Fibroblast of lung (primary cell): ENCODE data around the gene CNNM4. TPM values are rescaled to one million over a fixed set of nuclear protein-coding genes. Genes with fewer than 3 reads are reported as not detected.

Experiments
- DNase-seq, 2 donors: peaks; one replicate each; pipeline versions ENCODE4 v3.0.0 to v3.0.0-alpha.2; 2010; ENCODE audit warnings: low read depth in 2 of 2
- H2AFZ ChIP-seq: 2 replicates; pipeline ENCODE4 v1.5.1; 2012; ENCODE audit warnings: low read length, control low read depth, inconsistent platforms
- H3K27ac ChIP-seq: 2 replicates; pipeline ENCODE4 v1.5.1; 2011; ENCODE audit warnings: low read length, control low read depth; ENCODE audit not compliant: insufficient read depth
- H3K27me3 ChIP-seq: 2 replicates; pipeline ENCODE4 v1.5.1; 2011; ENCODE audit warnings: mild to moderate bottlenecking, low read length; ENCODE audit not compliant: control insufficient read depth, insufficient read depth
- H3K36me3 ChIP-seq: 2 replicates; pipeline ENCODE4 v1.5.1; 2011; ENCODE audit warnings: low read length; ENCODE audit not compliant: control insufficient read depth, insufficient read depth
- H3K4me1 ChIP-seq: 2 replicates; pipeline ENCODE4 v1.5.1; 2011; ENCODE audit warnings: low read length; ENCODE audit not compliant: control insufficient read depth, insufficient read depth; ENCODE audit errors: extremely low read depth
- H3K4me2 ChIP-seq: 2 replicates; pipeline ENCODE4 v1.5.1; 2011; ENCODE audit warnings: low read length, control low read depth; ENCODE audit not compliant: insufficient read depth; ENCODE audit errors: extremely low read depth
- H3K4me3 ChIP-seq, 4 experiments: fragments of 200-600 bp in 1 of 4; sonication (generic) in 1 of 4; replicated peaks in 1 of 4; 2 replicates each; pipeline ENCODE4 v1.5.1; 2011 to 2016; ENCODE audit warnings: low read length in 4 of 4, low read depth in 3 of 4, mild to moderate bottlenecking in 3 of 4, control low read depth in 2 of 4, inconsistent platforms in 1 of 4, mixed read lengths in 1 of 4; ENCODE audit not compliant: insufficient read depth in 1 of 4; ENCODE audit errors: control extremely low read depth in 1 of 4
- H3K79me2 ChIP-seq: 2 replicates; pipeline ENCODE4 v1.5.1; 2012; ENCODE audit warnings: mild to moderate bottlenecking, low read length, inconsistent platforms; ENCODE audit not compliant: control insufficient read depth, insufficient read depth
- H3K9ac ChIP-seq: 2 replicates; pipeline ENCODE4 v1.5.1; 2011; ENCODE audit warnings: mild to moderate bottlenecking, low read length, control low read depth; ENCODE audit not compliant: insufficient read depth
- H3K9me3 ChIP-seq: 2 replicates; pipeline ENCODE4 v1.5.1; 2012; ENCODE audit warnings: low read depth, low read length; ENCODE audit not compliant: control insufficient read depth, insufficient read depth
- H4K20me1 ChIP-seq: 2 replicates; pipeline ENCODE4 v1.5.1; 2011; ENCODE audit warnings: low read length; ENCODE audit not compliant: control insufficient read depth, insufficient read depth; ENCODE audit errors: extremely low read depth
- CTCF ChIP-seq, 2 donors: IDR thresholded peaks in 1 of 2; conservative IDR thresholded peaks in 1 of 2; 1 replicate in 1 of 2; 2 replicates in 1 of 2; pipeline ENCODE4 v1.5.1; 2011 to 2012; ENCODE audit warnings: low read length in 2 of 2, control low read depth in 1 of 2, inconsistent platforms in 1 of 2, low read depth in 1 of 2, mild to moderate bottlenecking in 1 of 2
- EZH2 ChIP-seq: IDR thresholded peaks from 2 replicates; pipeline ENCODE4 v1.5.1; 2012; ENCODE audit warnings: low read length, control low read depth, mild to moderate bottlenecking; ENCODE audit errors: missing control alignments
- polyA plus RNA-seq, 2 donors: library from polyadenylated mRNA; depleted of rRNA in 1 of 2; stranded (reverse) in 1 of 2; unstranded in 1 of 2; fragments of >200 nt; gene quantifications; 2 replicates each; pipeline ENCODE4 v1.2.1, GENCODE V29; 2011 to 2012; ENCODE audit warnings: missing spikeins in 1 of 2
- total RNA-seq: library from RNA; depleted of rRNA; stranded (reverse); fragments of >200 nt; gene quantifications from 2 replicates; pipeline ENCODE4 v1.2.1, GENCODE V29; 2014

Gene CNNM4
- total and polyA plus RNA-seq, 2 donors (not counting 1 experiment from before 2014, with no cell fraction given): 3.3 to 3.5 TPM

- Histone ChIP-seq H3K27me3 (no peaks in the 10 kb centered on the region), H2AFZ (no peak overlapping the region), H3K4me1 (peaks cover 9% of the 10 kb centered on the region), H3K27ac (no peak overlapping the region), H3K79me2 (peaks cover 6% of the 10 kb centered on the region), H3K4me2 (no peak overlapping the region), H3K36me3 (peaks cover 27% of the 10 kb centered on the region), H4K20me1 (no peaks in the 10 kb centered on the region), H3K9ac (no peak overlapping the region), H3K9me3 (no peaks in the 10 kb centered on the region), H3K4me3 (peak overlapping the region in 1 of 4 experiments; percentile 84)
- no peak for DNase-seq
- TF ChIP-seq CTCF (conservative IDR thresholded peaks at IDR 0.05 in 1 of 2, IDR thresholded peaks at IDR 0.05 in 1 of 2; ENCODE audit: low read depth in 1 of 2, low read length in 2 of 2) (no peak), EZH2 (no peak)
Observed at GRCh38 chr2:96859099-96859649, 98.5 kb downstream of the CNNM4 start.

- H3K9ac ChIP-seq: no peak overlapping the region
- no peak for TF ChIP-seq CTCF (conservative IDR thresholded peaks at IDR 0.05 in 1 of 2, IDR thresholded peaks at IDR 0.05 in 1 of 2; ENCODE audit: low read depth in 1 of 2, low read length in 2 of 2)
- no peak for TF ChIP-seq EZH2
- no peak overlapping the region for H3K4me2 ChIP-seq
- no peak overlapping the region for H3K27ac ChIP-seq
- H3K79me2 ChIP-seq: peaks cover 6% of the 10 kb centered on the region
- H3K4me1 ChIP-seq: peaks cover 9% of the 10 kb centered on the region
- H4K20me1 ChIP-seq: no peaks in the 10 kb centered on the region
- H3K36me3 ChIP-seq: peaks cover 31% of the 10 kb centered on the region
- no peak overlapping the region for H3K4me3 ChIP-seq
- no peaks in the 10 kb centered on the region for H3K9me3 ChIP-seq
- H2AFZ ChIP-seq: no peak overlapping the region
- DNase-seq: no peak
- no peaks in the 10 kb centered on the region for H3K27me3 ChIP-seq
Observed at GRCh38 chr2:96859681-96860064, 99.0 kb downstream of the CNNM4 start.

GRCh38 chr2:96860065-96861029, 99.6 kb downstream of the CNNM4 start:
- no peak overlapping the region for H3K4me3 ChIP-seq
- peak in 1 of 2 donors; percentile 17 for DNase-seq
- H3K9ac ChIP-seq: no peak overlapping the region
- H3K27ac ChIP-seq: no peak overlapping the region
- H3K36me3 ChIP-seq: peaks cover 36% of the 10 kb centered on the region
- no peaks in the 10 kb centered on the region for H3K9me3 ChIP-seq
- no peaks in the 10 kb centered on the region for H3K27me3 ChIP-seq
- H3K4me1 ChIP-seq: peaks cover 11% of the 10 kb centered on the region
- peaks cover 6% of the 10 kb centered on the region for H3K79me2 ChIP-seq
- H2AFZ ChIP-seq: no peak overlapping the region
- no peak overlapping the region for H3K4me2 ChIP-seq
- TF ChIP-seq CTCF (conservative IDR thresholded peaks at IDR 0.05 in 1 of 2, IDR thresholded peaks at IDR 0.05 in 1 of 2; ENCODE audit: low read depth in 1 of 2, low read length in 2 of 2) (no peak), EZH2 (no peak)
- no peaks in the 10 kb centered on the region for H4K20me1 ChIP-seq
